Esophagus muscularis mucosa (tissue), 3 donors: ENCODE data around the gene TSPAN16.

ENCODE experiments used
- CTCF ChIP-seq, 3 experiments: fragments of 200-600 bp in 2 of 3; fragments of 450-650 bp in 1 of 3; sonication (generic) in 2 of 3; IDR thresholded peaks; one replicate each; pipeline ENCODE4 v1.5.1; 2017 to 2019; ENCODE audit warnings: antibody characterized with exemption in 3 of 3, mild to moderate bottlenecking in 2 of 3, moderate library complexity in 1 of 3
- EP300 ChIP-seq: sonication (generic); formaldehyde crosslinking; IDR thresholded peaks from one replicate; pipeline ENCODE4 v1.6.1; 2017; ENCODE audit warnings: antibody characterized with exemption

- TF ChIP-seq CTCF (IDR thresholded peaks at IDR 0.05) (no peak), EP300 (no peak)
Observed at GRCh38 chr19:11273989-11274388, 22.0 kb upstream of the TSPAN16 start.
